HG03521 (cell line): ENCODE data around the gene UBALD1.

Experiments
- ATAC-seq: cut with Tn5 transposase; IDR thresholded peaks from one replicate; pipeline ENCODE4 v1.9.1; 2021; ENCODE audit warnings: mild to moderate bottlenecking, moderate library complexity; ENCODE audit not compliant: unreplicated experiment

UBALD1 gene

DNA sequence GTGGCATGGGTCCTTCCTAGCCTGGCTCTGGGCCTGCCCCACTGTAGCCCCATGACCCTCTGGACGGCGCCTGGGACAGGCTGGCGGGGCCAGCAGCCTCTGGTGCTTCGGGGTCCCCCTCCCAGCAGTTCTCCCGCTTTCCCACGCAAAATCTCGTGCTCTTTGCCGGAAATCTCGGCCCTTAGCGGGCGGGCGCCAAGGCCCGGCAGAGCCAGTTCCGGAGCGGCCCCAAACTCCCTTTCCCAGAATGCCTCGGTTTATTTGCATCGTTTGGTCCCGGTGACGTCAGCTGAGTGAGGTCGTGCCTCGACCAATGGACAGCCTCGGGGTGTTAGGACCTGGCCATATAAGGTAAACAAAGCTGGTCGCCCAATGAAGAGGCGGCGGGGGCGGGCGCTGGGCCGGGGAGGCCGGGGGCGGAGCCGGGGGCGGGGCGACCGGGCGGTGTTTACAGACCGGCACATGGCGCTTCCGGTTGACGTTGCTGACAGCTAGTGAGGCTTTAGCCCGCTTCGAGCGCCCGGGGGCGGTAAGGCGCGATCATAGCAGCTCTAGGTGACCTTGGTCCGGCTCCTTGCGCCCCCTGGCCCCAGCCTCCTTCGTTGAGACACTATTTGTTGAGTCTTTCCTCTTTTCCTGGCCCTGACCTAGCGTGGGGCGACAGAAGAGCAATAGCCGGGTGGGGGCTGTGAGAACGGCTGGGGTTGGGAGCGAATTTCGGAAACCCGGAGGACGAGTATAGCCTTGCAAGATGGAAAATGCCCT, 1.5 kb upstream of the UBALD1 start:
- ATAC-seq = peak; percentile 60

DNA sequence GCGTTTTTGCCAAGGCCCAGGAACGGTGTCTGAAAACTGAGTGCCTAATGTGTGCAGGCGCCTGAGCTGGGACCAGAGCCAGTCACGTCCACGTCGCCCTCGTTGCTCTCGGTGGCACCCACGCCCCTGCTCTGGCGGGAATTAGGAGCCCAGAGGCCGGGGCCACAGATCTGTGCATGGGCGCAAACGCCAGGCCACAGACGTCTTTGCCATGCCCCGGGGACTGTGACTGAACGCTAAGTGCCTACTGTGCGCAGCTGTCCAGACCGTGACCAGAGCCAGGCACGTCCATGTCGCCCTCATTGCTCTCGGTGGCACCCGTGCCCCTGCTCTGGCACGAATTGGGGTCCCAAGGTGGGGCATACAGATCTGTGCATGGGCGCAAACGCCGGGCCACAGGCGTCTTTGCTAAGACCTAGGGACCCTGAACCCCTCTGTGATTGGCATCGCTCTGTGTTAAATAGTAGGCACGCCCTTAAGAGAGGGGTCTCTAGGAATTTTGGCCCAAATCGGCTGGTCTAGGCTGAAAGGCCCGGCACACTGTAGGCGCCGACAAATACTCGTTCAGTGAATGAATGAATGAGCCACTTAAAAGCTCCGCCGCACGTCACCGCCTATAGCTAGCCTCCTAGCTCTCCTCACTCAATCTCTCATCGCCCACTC, 827 bp upstream of the UBALD1 start:
- no peak for ATAC-seq

DNA sequence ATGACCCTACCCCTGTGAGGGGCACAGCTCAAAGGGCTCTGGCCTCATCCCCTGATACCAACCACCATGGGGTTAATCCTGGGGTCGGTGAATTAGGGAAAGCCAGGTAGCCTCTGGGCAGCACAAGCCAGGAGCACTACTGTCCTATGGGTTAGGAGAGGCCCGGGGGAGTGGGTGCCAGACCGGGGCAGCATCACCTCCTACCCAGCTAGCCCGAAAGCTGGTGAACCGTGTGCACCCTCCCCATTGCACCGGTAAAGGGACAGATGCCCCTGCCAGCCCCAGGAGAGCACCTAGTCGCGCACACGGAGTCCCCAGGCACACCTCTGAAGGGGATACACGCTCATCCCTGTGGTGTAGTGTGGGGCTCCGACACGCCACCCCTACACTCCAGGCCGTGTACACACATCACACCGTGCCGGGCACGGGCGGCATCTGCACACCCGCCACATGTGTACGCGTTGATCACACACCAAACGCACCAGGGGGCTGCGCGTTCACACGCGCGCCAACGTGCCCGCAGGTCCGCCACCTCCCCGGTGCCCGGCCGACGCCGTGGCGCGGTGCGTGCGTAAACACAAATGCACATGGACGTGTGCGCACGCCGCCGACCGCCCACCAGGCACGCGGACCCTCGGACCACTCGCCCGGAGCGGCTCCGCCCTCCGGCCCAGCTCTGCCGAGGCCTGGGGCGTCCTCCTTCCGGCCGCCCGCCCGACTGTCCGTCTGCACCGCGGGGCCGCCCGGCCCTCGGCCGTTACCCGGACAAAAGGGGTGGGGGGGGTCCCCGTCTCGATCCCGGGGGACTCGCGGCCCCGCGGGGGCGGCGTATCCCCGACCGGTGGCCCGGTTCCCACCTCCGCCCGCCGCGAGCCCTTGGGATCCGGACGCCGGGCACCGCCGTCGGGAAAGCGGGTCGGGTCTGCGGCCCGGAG, 785 bp downstream of the UBALD1 start:
- ATAC-seq = no peak

GRCh38 chr16:4612977-4613635, 1.6 kb downstream of the UBALD1 start:
- no peak for ATAC-seq

- no peak for ATAC-seq
Observed at GRCh38 chr16:4612474-4612931, 2.2 kb downstream of the UBALD1 start.

GRCh38 chr16:4611337-4612021, 3.2 kb downstream of the UBALD1 start:
- no peak for ATAC-seq

GRCh38 chr16:4610011-4611005, 4.4 kb downstream of the UBALD1 start:
- no peak for ATAC-seq

GRCh38 chr16:4609200-4610010, 5.3 kb downstream of the UBALD1 start:
- ATAC-seq = no peak

- no peak for ATAC-seq
Observed at GRCh38 chr16:4608704-4608980, 6.0 kb downstream of the UBALD1 start.

DNA sequence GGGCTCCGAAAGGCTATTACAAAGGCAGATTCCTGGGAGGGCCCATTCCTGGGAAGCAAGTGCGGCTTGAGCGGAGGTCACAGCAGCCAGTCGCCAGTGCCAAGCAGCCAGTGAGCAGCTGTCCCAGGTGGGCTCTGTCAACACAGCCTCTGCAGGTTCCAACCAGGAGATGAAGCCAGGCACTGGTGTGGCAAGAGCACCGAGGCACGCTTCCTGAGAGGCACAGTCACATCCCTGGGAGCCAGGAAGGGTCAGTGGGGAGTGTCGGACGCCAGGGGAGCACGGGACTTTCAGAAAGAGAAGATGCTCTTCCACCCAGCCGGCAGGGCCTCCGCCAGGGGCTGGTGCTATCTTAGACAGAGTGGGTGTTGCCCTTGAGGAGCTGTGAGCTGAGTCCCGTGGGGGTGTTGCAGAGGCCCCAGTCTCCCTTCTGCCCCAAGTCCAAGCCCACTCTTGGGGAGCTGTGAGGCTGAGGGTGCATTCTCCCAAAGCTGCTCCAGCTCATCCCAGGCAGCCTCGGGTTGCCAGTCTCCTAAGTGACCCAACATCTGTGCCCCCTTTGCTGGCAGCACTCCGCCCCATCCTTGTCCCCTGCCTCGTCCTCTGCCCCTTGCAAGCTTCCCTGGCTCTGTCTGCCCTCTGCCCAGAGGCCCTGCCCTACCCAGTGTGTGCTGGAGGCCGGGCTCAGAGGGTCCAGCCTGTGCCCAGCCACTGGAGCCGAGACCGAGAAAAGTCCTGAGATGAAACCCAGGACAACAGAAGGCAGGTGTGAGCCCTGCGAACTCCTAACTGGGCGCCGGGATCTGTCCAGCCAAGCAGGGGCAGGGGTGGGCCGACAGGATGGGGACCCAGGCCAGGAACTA, 6.6 kb downstream of the UBALD1 start:
- no peak for ATAC-seq

GRCh38 chr16:4606354-4606753, 8.3 kb downstream of the UBALD1 start:
- no peak for ATAC-seq

GRCh38 chr16:4604401-4604800, 10.3 kb downstream of the UBALD1 start:
- ATAC-seq = no peak

- no peak for ATAC-seq
Observed at GRCh38 chr16:4603624-4604170, 11.0 kb downstream of the UBALD1 start.

DNA sequence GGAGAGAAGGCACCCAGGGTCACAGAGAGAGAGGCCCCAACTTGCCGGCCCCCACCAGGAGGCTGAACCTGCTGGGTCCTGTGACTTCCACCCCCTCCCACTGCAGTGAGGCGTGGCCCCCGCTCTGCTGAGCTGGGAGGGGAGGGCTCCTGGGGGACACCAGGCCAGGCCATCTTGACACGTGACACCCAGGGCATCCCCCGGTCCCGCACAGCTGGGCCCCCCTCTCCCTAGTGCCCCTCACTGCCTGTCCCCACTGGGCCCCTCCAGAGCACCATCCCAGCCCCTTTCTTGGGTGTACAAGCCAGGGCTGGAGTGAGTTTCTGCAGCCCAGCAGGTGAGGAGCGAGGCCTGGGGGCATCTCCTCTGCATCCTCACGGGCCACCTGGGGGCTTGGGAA, 12.4 kb downstream of the UBALD1 start:
- no peak for ATAC-seq

DNA sequence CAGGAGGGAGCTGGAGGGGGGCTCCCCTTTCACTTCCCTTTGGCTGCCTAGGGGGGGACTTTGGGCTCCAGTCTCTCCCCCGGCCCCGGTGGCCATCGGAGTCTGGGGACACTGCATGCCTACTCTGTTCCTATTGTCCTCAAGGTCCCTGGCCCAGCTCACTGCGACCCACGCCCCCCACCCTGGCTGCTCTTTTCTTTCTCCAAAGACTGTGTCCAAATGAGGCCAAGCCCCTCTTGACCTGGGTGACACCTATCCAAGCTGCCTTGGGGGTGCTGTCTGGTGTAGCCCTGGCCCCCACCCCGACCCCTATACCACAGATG, 12.9 kb downstream of the UBALD1 start:
- no peak for ATAC-seq

GRCh38 chr16:4601036-4601863, 13.4 kb downstream of the UBALD1 start:
- ATAC-seq = no peak

GRCh38 chr16:4599545-4599944, 15.1 kb downstream of the UBALD1 start:
- ATAC-seq = no peak
